Measurements from ENCODE around the gene DERL3. TPM values are rescaled to one million over a fixed set of nuclear protein-coding genes. Genes with fewer than 3 reads are reported as not detected.
A peak's percentile ranks its signal among the peaks of the same experiment; 100 is the strongest.
"Not testable (repeated sequence)": the region's sequence is repeated elsewhere in the genome, so short reads cannot be mapped to it uniquely, and the experiment has no call there.

DERL3 gene
- 10 to 100 TPM; 14.6 to 18.1 TPM for total RNA-seq

GRCh38 chr22:23838681-23839468 is at the start of gene DERL3:
Gene DERL3, minus strand, starts transcription at chr22:23839006. Its CDS starts 19 bp downstream, at chr22:23838987.
- peaks cover 4% of the 10 kb centered on the region for H3K27me3 Mint-ChIP-seq
- CTCF ChIA-PET = interaction anchor here (3.3 kb wide), 1 partner anchor 10 kb away, joined by 15 read pairs; no protein-coding TSS in a partner anchor
- no peaks in the 10 kb centered on the region for H3K9me3 Mint-ChIP-seq (ENCODE audit: low read depth)
- H3K4me1 Mint-ChIP-seq = peaks cover 26% of the 10 kb centered on the region
- peak within 1 kb of the TSS; percentile 89 for H3K27ac Mint-ChIP-seq
- ATAC-seq (peak; percentile 94), DNase-seq (peak; percentile 99)
- H3K4me3 Mint-ChIP-seq = peak within 1 kb of the TSS; percentile 82
- peaks cover 3% of the 10 kb centered on the region for H3K36me3 Mint-ChIP-seq

- ATAC-seq (no peak), DNase-seq (no peak)
- Mint-ChIP-seq H3K4me3 (no peak overlapping the region), H3K27ac (no peak overlapping the region), H3K4me1 (no peaks in the 10 kb centered on the region), H3K27me3 (no peaks in the 10 kb centered on the region), H3K9me3 (ENCODE audit: low read depth) (no peaks in the 10 kb centered on the region), H3K36me3 (no peaks in the 10 kb centered on the region)
- CTCF ChIA-PET = no interaction called here
These were observed 45.3 kb upstream of the DERL3 start for GRCh38 chr22:23884140-23884539.

DNA sequence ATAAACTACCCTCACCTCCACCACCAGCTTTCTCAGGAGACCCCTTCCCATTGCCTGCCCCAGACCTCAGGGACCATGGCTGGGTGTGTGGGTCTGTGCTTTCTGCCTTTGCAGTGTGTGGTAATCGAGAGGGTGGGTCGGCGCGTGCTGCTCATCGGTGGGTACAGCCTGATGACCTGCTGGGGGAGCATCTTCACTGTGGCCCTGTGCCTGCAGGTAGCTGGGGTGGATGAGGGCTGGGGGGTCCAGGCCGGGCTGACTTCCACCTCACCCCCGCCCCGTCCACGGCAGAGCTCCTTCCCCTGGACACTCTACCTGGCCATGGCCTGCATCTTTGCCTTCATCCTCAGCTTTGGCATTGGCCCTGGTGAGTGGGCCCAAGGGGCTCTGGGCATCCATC is 44.9 kb upstream of the DERL3 start:
- Mint-ChIP-seq H3K4me3 (no peak overlapping the region), H3K27me3 (no peaks in the 10 kb centered on the region), H3K9me3 (ENCODE audit: low read depth) (no peaks in the 10 kb centered on the region), H3K36me3 (no peaks in the 10 kb centered on the region), H3K4me1 (no peaks in the 10 kb centered on the region), H3K27ac (no peak overlapping the region)
- CTCF ChIA-PET = interaction anchor here (1.8 kb wide), 1 partner anchor 10 kb away, joined by 7 read pairs; the partner anchor contains the start of gene MIF
- no peak for ATAC-seq
- no peak for DNase-seq

- Mint-ChIP-seq H3K36me3 (no peaks in the 10 kb centered on the region), H3K27me3 (no peaks in the 10 kb centered on the region), H3K9me3 (ENCODE audit: low read depth) (no peaks in the 10 kb centered on the region), H3K27ac (no peak overlapping the region), H3K4me3 (no peak overlapping the region), H3K4me1 (no peaks in the 10 kb centered on the region)
- ATAC-seq = no peak
- DNase-seq = no peak
- CTCF ChIA-PET = interaction anchor here (1.8 kb wide), 1 partner anchor 12 kb away, joined by 7 read pairs; the partner anchor contains the start of gene MIF
These were observed 43.6 kb upstream of the DERL3 start for GRCh38 chr22:23882370-23882769.

GRCh38 chr22:23878219-23878618 is 39.4 kb upstream of the DERL3 start:
- H3K27me3 Mint-ChIP-seq = no peaks in the 10 kb centered on the region
- ATAC-seq (no peak), DNase-seq (no peak)
- no peak overlapping the region for H3K4me3 Mint-ChIP-seq
- H3K4me1 Mint-ChIP-seq = no peaks in the 10 kb centered on the region
- no peaks in the 10 kb centered on the region for H3K36me3 Mint-ChIP-seq
- CTCF ChIA-PET = interaction anchor here (1.4 kb wide), 1 partner anchor 10 kb away, joined by 3 read pairs; no protein-coding TSS in a partner anchor
- H3K9me3 Mint-ChIP-seq (ENCODE audit: low read depth) = no peaks in the 10 kb centered on the region
- H3K27ac Mint-ChIP-seq = no peak overlapping the region

- H3K4me1 Mint-ChIP-seq = no peaks in the 10 kb centered on the region
- no peak overlapping the region for H3K27ac Mint-ChIP-seq
- CTCF ChIA-PET = interaction anchor here (1.4 kb wide), 1 partner anchor 11 kb away, joined by 3 read pairs; no protein-coding TSS in a partner anchor
- DNase-seq (no peak), ATAC-seq (no peak)
- no peak overlapping the region for H3K4me3 Mint-ChIP-seq
- H3K27me3 Mint-ChIP-seq = no peaks in the 10 kb centered on the region
- H3K36me3 Mint-ChIP-seq = no peaks in the 10 kb centered on the region
- no peaks in the 10 kb centered on the region for H3K9me3 Mint-ChIP-seq (ENCODE audit: low read depth)
These were observed 38.8 kb upstream of the DERL3 start for GRCh38 chr22:23877566-23877965.

DNA sequence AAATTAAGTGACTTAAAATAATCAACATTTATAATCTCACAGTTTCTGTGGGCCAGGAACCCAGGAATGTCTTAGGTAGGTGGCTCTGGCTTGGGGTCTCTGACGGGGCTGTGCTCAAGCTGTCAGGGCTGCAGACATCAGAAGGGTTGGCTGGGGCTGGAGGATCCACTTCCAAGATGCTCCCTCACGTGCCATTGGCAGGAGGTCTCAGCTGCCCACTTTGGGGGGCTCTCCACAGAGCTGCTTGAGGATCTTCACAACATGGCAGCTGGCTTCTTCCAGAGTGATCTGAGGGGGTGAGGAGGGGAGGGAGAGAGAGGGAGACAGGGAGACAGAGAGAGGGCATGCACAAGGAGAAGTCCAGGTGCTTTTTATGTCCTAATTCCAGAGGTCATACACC is 37.0 kb upstream of the DERL3 start:
- H3K27me3 Mint-ChIP-seq = no peaks in the 10 kb centered on the region
- no peak for ATAC-seq

GRCh38 chr22:23874871-23875270 is 36.1 kb upstream of the DERL3 start:
- ATAC-seq (no peak), DNase-seq (no peak)
- Mint-ChIP-seq H3K4me3 (no peak overlapping the region), H3K36me3 (no peaks in the 10 kb centered on the region), H3K4me1 (no peaks in the 10 kb centered on the region), H3K27ac (no peak overlapping the region), H3K27me3 (no peaks in the 10 kb centered on the region), H3K9me3 (ENCODE audit: low read depth) (no peaks in the 10 kb centered on the region)
- CTCF ChIA-PET = interaction anchor here (3.2 kb wide), 1 partner anchor 13 kb away, joined by 13 read pairs; no protein-coding TSS in a partner anchor

More for the DNA sequence above, 37.0 kb upstream of the DERL3 start:
- Mint-ChIP-seq H3K9me3 (ENCODE audit: low read depth) (no peaks in the 10 kb centered on the region), H3K27ac (no peak overlapping the region), H3K36me3 (no peaks in the 10 kb centered on the region), H3K4me3 (no peak overlapping the region), H3K4me1 (no peaks in the 10 kb centered on the region)
- DNase-seq = no peak
- CTCF ChIA-PET = interaction anchor here (1.0 kb wide), 1 partner anchor 19 kb away, joined by 3 read pairs; the partner anchor contains the start of gene MIF

DNA sequence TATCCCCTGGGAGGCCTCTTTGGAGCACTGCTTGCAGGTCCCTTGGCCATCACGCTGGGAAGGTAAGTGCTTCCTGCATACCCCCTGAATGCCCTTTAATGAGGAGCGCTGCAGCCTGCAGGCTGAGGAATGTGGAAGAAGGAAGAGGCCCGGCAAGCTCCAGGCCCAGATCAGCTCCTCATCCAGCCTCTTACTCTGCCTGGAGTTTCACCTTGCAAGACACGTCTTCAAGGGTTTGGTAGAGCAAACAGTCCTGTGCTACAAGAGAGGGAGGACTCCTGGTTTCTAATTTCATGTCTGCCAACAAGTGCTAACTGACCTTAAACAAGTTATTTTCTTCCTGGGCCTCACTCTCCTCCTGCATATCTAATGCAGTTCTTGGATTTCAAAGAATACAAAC is 29.8 kb upstream of the DERL3 start:
- no peak overlapping the region for H3K4me3 Mint-ChIP-seq
- ATAC-seq (no peak), DNase-seq (no peak)
- no peak overlapping the region for H3K27ac Mint-ChIP-seq
- CTCF ChIA-PET = interaction anchor here (1.0 to 1.1 kb wide), 2 partner anchors 11 to 26 kb away, joined by 3 to 4 read pairs; partner anchors contain the start of genes MIF and SLC2A11
- H3K4me1 Mint-ChIP-seq = no peaks in the 10 kb centered on the region
- H3K9me3 Mint-ChIP-seq (ENCODE audit: low read depth) = no peaks in the 10 kb centered on the region
- H3K27me3 Mint-ChIP-seq = no peaks in the 10 kb centered on the region
- H3K36me3 Mint-ChIP-seq = no peaks in the 10 kb centered on the region

DNA sequence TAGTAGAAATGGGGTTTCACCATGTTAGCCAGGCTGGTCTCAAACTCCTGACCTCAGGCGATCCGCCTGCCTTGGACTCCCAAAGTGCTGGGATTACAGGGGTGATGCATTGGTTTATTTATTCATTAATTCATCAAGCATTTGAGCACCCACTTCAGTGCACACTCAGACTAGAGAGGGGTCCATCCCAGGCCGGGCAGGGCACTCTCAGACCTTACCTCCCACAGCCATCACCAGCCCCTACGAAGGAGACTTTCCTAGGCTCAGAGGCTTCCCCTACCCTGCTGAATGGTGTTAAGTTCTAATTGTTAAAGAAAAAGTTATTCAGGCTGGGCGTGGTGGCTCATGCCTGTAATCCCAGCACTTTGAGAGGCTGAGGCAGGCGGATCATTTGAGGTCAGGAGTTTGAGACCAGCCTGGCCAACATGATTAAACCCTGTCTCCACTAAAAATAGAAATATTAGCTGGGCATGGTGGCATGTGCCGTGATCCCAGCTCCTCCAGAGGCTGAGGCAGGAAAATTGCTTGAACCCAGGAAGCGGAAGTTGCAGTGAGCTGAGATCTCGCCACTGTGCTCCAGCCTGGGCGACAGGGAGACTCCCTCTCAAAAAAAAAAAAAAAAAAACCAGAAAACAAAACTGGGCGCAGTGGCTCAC is 25.8 kb upstream of the DERL3 start:
- ATAC-seq; H3K4me3 Mint-ChIP-seq; H3K27me3 Mint-ChIP-seq; H3K4me1 Mint-ChIP-seq; H3K36me3 Mint-ChIP-seq; H3K9me3 Mint-ChIP-seq (ENCODE audit: low read depth); DNase-seq; H3K27ac Mint-ChIP-seq: not testable (repeated sequence)
- CTCF ChIA-PET = interaction anchor here (1.4 to 5.9 kb wide), 2 partner anchors 15 to 29 kb away, joined by 3 to 29 read pairs; partner anchors contain the start of gene MIF

DNA sequence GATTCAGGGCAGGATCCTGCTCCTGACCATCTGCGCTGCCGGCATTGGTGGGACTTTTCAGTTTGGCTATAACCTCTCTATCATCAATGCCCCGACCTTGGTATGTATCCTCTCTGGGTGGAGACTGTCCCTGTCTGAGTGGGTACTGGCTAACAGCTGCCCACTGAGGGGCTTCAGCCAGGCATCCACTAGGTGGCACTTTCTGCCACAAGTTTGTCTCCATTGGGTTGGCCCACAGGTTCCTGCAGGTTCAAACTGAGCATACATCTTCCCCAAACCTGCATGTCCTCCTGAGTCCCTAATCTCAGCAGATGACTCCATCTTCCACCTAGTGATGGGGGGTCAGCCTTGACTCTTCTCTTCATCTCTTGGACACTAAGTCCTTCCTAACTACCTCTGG is 23.3 kb upstream of the DERL3 start:
- DNase-seq (peak; percentile 74), ATAC-seq (no peak)
- no peaks in the 10 kb centered on the region for H3K9me3 Mint-ChIP-seq (ENCODE audit: low read depth)
- peaks cover 14% of the 10 kb centered on the region for H3K4me1 Mint-ChIP-seq
- H3K36me3 Mint-ChIP-seq = no peaks in the 10 kb centered on the region
- H3K27me3 Mint-ChIP-seq = no peaks in the 10 kb centered on the region
- CTCF ChIA-PET = interaction anchor here (0.9 to 5.9 kb wide), 7 partner anchors 11 to 93 kb away, joined by 3 to 29 read pairs (median 4); partner anchors contain the start of gene MIF
- H3K4me3 Mint-ChIP-seq = no peak overlapping the region
- H3K27ac Mint-ChIP-seq = peak overlapping the region; percentile 26

GRCh38 chr22:23860187-23860586 is 21.4 kb upstream of the DERL3 start:
- H3K4me1 Mint-ChIP-seq = peaks cover 20% of the 10 kb centered on the region
- H3K27ac Mint-ChIP-seq; H3K27me3 Mint-ChIP-seq; DNase-seq; H3K36me3 Mint-ChIP-seq; ATAC-seq; H3K9me3 Mint-ChIP-seq (ENCODE audit: low read depth); H3K4me3 Mint-ChIP-seq: not testable (repeated sequence)
- CTCF ChIA-PET = interaction anchor here (1.9 to 3.0 kb wide), 2 partner anchors 11 kb away, joined by 5 to 41 read pairs; no protein-coding TSS in a partner anchor

GRCh38 chr22:23859201-23859600 is 20.4 kb upstream of the DERL3 start:
- CTCF ChIA-PET = interaction anchor here (0.8 to 3.8 kb wide), 7 partner anchors 10 to 96 kb away, joined by 3 to 41 read pairs (median 4); partner anchors contain the start of genes C22orf15 and MIF
- H3K36me3 Mint-ChIP-seq = no peaks in the 10 kb centered on the region
- DNase-seq (no peak), ATAC-seq (no peak)
- H3K27me3 Mint-ChIP-seq = peaks cover 4% of the 10 kb centered on the region
- no peak overlapping the region for H3K27ac Mint-ChIP-seq
- no peaks in the 10 kb centered on the region for H3K9me3 Mint-ChIP-seq (ENCODE audit: low read depth)
- peaks cover 20% of the 10 kb centered on the region for H3K4me1 Mint-ChIP-seq
- H3K4me3 Mint-ChIP-seq = peak overlapping the region; percentile 86

Measured in activated CD8-positive, alpha-beta memory T cell treated with anti-CD3 and anti-CD28 coated beads, Interleukin-2, amount 10 ng/mL, durations not matched to agents 7 days and 5 days (primary cell).